Measurements from ENCODE around the gene SNED1. TPM values are rescaled to one million over a fixed set of nuclear protein-coding genes. Genes with fewer than 3 reads are reported as not detected.

The SNED1 gene
- total RNA-seq, 1 experiment from 2014 or later = 18.3 TPM

GRCh38 chr2:241048149-241048948 is 49.9 kb downstream of the SNED1 start:
- H3K4me3 ChIP-seq = no peak overlapping the region
- H3K9me3 ChIP-seq (replicated peaks) = peaks cover 16% of the 10 kb centered on the region
- peaks cover 23% of the 10 kb centered on the region for H3K4me1 ChIP-seq (replicated peaks)
- peaks cover 79% of the 10 kb centered on the region for H3K36me3 ChIP-seq
- H3K27ac ChIP-seq = peak overlapping the region; percentile 61
- peak; percentile 28 to 41 for DNase-seq (ENCODE audit: low read depth in 1 of 2, low spot score in 2 of 2)
- no peaks in the 10 kb centered on the region for H3K27me3 ChIP-seq (replicated peaks)

- Histone ChIP-seq H3K4me3 (no peak overlapping the region), H3K27ac (no peak overlapping the region; the same call in 1 of the 2 replicates), H3K9me3 (replicated peaks) (peaks cover 16% of the 10 kb centered on the region), H3K4me1 (replicated peaks) (peaks cover 23% of the 10 kb centered on the region), H3K36me3 (peaks cover 80% of the 10 kb centered on the region), H3K27me3 (replicated peaks) (no peaks in the 10 kb centered on the region)
- peak in 1 of 2 experiments; percentile 32 for DNase-seq (ENCODE audit: low read depth in 1 of 2, low spot score in 2 of 2)
Observed at GRCh38 chr2:241048949-241049343, 50.5 kb downstream of the SNED1 start.

GRCh38 chr2:241049739-241050623 is 51.6 kb downstream of the SNED1 start:
- no peak overlapping the region for H3K4me3 ChIP-seq
- no peak overlapping the region for H3K27ac ChIP-seq
- H3K36me3 ChIP-seq = peaks cover 75% of the 10 kb centered on the region
- H3K27me3 ChIP-seq (replicated peaks) = no peaks in the 10 kb centered on the region
- DNase-seq (ENCODE audit: low read depth in 1 of 2, low spot score in 2 of 2) = peak in 1 of 2 experiments; percentile 31
- H3K4me1 ChIP-seq (replicated peaks) = peaks cover 23% of the 10 kb centered on the region
- H3K9me3 ChIP-seq (replicated peaks) = peaks cover 12% of the 10 kb centered on the region

- H3K27ac ChIP-seq = no peak overlapping the region
- peaks cover 12% of the 10 kb centered on the region for H3K9me3 ChIP-seq (replicated peaks)
- no peaks in the 10 kb centered on the region for H3K27me3 ChIP-seq (replicated peaks)
- peak in 1 of 2 experiments; percentile 41 for DNase-seq (ENCODE audit: low read depth in 1 of 2, low spot score in 2 of 2)
- H3K4me1 ChIP-seq (replicated peaks) = peaks cover 23% of the 10 kb centered on the region
- no peak overlapping the region for H3K4me3 ChIP-seq
- peaks cover 76% of the 10 kb centered on the region for H3K36me3 ChIP-seq
Observed at GRCh38 chr2:241050624-241051577, 52.5 kb downstream of the SNED1 start.

- no peak for DNase-seq (ENCODE audit: low read depth in 1 of 2, low spot score in 2 of 2)
- no peaks in the 10 kb centered on the region for H3K27me3 ChIP-seq (replicated peaks)
- H3K36me3 ChIP-seq = peaks cover 68% of the 10 kb centered on the region
- no peak overlapping the region for H3K27ac ChIP-seq
- no peak overlapping the region for H3K4me3 ChIP-seq
- peaks cover 18% of the 10 kb centered on the region for H3K4me1 ChIP-seq (replicated peaks)
- H3K9me3 ChIP-seq (replicated peaks) = peaks cover 12% of the 10 kb centered on the region
Observed at GRCh38 chr2:241051578-241052487, 53.4 kb downstream of the SNED1 start.

GRCh38 chr2:241052677-241053360 is 54.4 kb downstream of the SNED1 start:
- Histone ChIP-seq H3K27ac (no peak overlapping the region), H3K27me3 (replicated peaks) (no peaks in the 10 kb centered on the region), H3K4me1 (replicated peaks) (peaks cover 11% of the 10 kb centered on the region), H3K9me3 (replicated peaks) (peaks cover 8% of the 10 kb centered on the region), H3K4me3 (no peak overlapping the region), H3K36me3 (peaks cover 68% of the 10 kb centered on the region)
- no peak for DNase-seq (ENCODE audit: low read depth in 1 of 2, low spot score in 2 of 2)

- peak in 1 of 2 experiments; percentile 27 for DNase-seq (ENCODE audit: low read depth in 1 of 2, low spot score in 2 of 2)
- no peak overlapping the region for H3K4me3 ChIP-seq
- H3K9me3 ChIP-seq (replicated peaks) = peaks cover under 1% of the 10 kb centered on the region; the same call in 1 of the 2 replicates
- peaks cover 60% of the 10 kb centered on the region for H3K36me3 ChIP-seq
- no peaks in the 10 kb centered on the region for H3K27me3 ChIP-seq (replicated peaks)
- H3K27ac ChIP-seq = no peak overlapping the region
- peaks cover 3% of the 10 kb centered on the region for H3K4me1 ChIP-seq (replicated peaks)
Observed at GRCh38 chr2:241053576-241054251, 55.3 kb downstream of the SNED1 start.

- Histone ChIP-seq H3K27me3 (replicated peaks) (no peaks in the 10 kb centered on the region), H3K4me3 (no peak overlapping the region), H3K4me1 (replicated peaks) (peaks cover 22% of the 10 kb centered on the region), H3K27ac (no peak overlapping the region), H3K9me3 (replicated peaks) (no peaks in the 10 kb centered on the region), H3K36me3 (no peaks in the 10 kb centered on the region)
- DNase-seq (ENCODE audit: low read depth in 1 of 2, low spot score in 2 of 2) = no peak
Observed at GRCh38 chr2:241061275-241061674, 62.9 kb downstream of the SNED1 start.

- Histone ChIP-seq H3K27ac (no peak overlapping the region), H3K4me3 (no peak overlapping the region), H3K4me1 (replicated peaks) (peaks cover 22% of the 10 kb centered on the region), H3K9me3 (replicated peaks) (no peaks in the 10 kb centered on the region), H3K36me3 (peaks cover 9% of the 10 kb centered on the region), H3K27me3 (replicated peaks) (no peaks in the 10 kb centered on the region)
- peak in 1 of 2 experiments; percentile 43 for DNase-seq (ENCODE audit: low read depth in 1 of 2, low spot score in 2 of 2)
Observed at GRCh38 chr2:241062389-241063092, 64.1 kb downstream of the SNED1 start.

- DNase-seq (ENCODE audit: low read depth in 1 of 2, low spot score in 2 of 2) = peak in 1 of 2 experiments; percentile 33
- Histone ChIP-seq H3K9me3 (replicated peaks) (no peaks in the 10 kb centered on the region), H3K27ac (no peak overlapping the region), H3K4me3 (no peak overlapping the region), H3K27me3 (replicated peaks) (no peaks in the 10 kb centered on the region), H3K36me3 (peaks cover 9% of the 10 kb centered on the region), H3K4me1 (replicated peaks) (peaks cover 22% of the 10 kb centered on the region)
Observed at GRCh38 chr2:241063093-241063551, 64.7 kb downstream of the SNED1 start.

- DNase-seq (ENCODE audit: low read depth in 1 of 2, low spot score in 2 of 2) = peak in 1 of 2 experiments; percentile 45
- H3K27me3 ChIP-seq (replicated peaks) = no peaks in the 10 kb centered on the region
- no peak overlapping the region for H3K27ac ChIP-seq
- no peak overlapping the region for H3K4me3 ChIP-seq
- H3K36me3 ChIP-seq = peaks cover 11% of the 10 kb centered on the region
- peaks cover 22% of the 10 kb centered on the region for H3K4me1 ChIP-seq (replicated peaks)
- no peaks in the 10 kb centered on the region for H3K9me3 ChIP-seq (replicated peaks)
Observed at GRCh38 chr2:241063587-241063986, 65.2 kb downstream of the SNED1 start.
